Endothelial cell of umbilical vein (primary cell): Measurements from ENCODE around the gene VPS41. TPM values are rescaled to one million over a fixed set of nuclear protein-coding genes. Genes with fewer than 3 reads are reported as not detected.

Experiments used
- BruUV-seq: library from RNA; stranded (reverse); fragments of 400-500 nt; replicated peaks from 2 replicates; lab custom pipeline; 2021; lab: Mats Ljungman, UMichigan
- CTCF ChIA-PET: fragments of 300-600, 350-600 bp; sonication (Branson Sonifier 250); formaldehyde crosslinking; loops from one replicate; lab custom pipeline; 2021; ENCODE audit warnings: antibody characterized with exemption, inconsistent platforms; lab: Charles Lee
- POLR2A ChIA-PET: fragments of 300-600, 350-600 bp; sonication (Branson Sonifier 250); formaldehyde crosslinking; loops from one replicate; lab custom pipeline; 2021; ENCODE audit warnings: antibody characterized with exemption, inconsistent platforms; lab: Charles Lee
- DNase-seq: peaks from one replicate; pipeline ENCODE4 v3.0.0-alpha.2; 2011; ENCODE audit warnings: low read depth, low spot score
- FAIRE-seq: peaks from 2 replicates; lab custom pipeline; 2011; peaks lifted over from hg19 to GRCh38; lab: Jason Lieb, UNC
- H2AFZ ChIP-seq: 2 replicates; pipeline ENCODE4 v1.6.0; 2012; ENCODE audit warnings: low read depth, low read length, control low read depth, inconsistent platforms
- H3K27ac ChIP-seq: 2 replicates; pipeline ENCODE4 v1.5.1; 2011; ENCODE audit warnings: low read depth, mild to moderate bottlenecking, control low read depth, low read length, moderate library complexity; ENCODE audit not compliant: insufficient read depth
- H3K27me3 ChIP-seq, 2 experiments: 2 replicates each; pipeline versions ENCODE4 v1.6.0 to v1.6.1; 2011; ENCODE audit warnings: low read length in 2 of 2, mixed read lengths in 1 of 2; ENCODE audit not compliant: control insufficient read depth in 2 of 2, insufficient read depth in 2 of 2
- H3K36me3 ChIP-seq, 2 experiments: 2 replicates in 1 of 2; 3 replicates in 1 of 2; pipeline ENCODE4 v1.5.1; 2011; ENCODE audit warnings: low read length in 2 of 2, mild to moderate bottlenecking in 1 of 2, moderate library complexity in 1 of 2; ENCODE audit not compliant: control insufficient read depth in 2 of 2, insufficient read depth in 2 of 2; ENCODE audit errors: extremely low read depth in 1 of 2
- H3K4me1 ChIP-seq: 3 replicates; pipeline ENCODE4 v1.5.1; 2011; ENCODE audit warnings: mild to moderate bottlenecking, low read length; ENCODE audit not compliant: control insufficient read depth, insufficient read depth; ENCODE audit errors: extremely low read depth
- H3K4me2 ChIP-seq: 2 replicates; pipeline ENCODE4 v1.6.1; 2011; ENCODE audit warnings: low read length, control low read depth, mixed read lengths; ENCODE audit not compliant: insufficient read depth
- H3K4me3 ChIP-seq, 3 experiments: fragments of 200-600 bp in 1 of 3; sonication (generic), shearing (Covaris generic) in 1 of 3; replicated peaks in 1 of 3; 2 replicates each; pipeline ENCODE4 v1.5.1; 2011 to 2016; ENCODE audit warnings: control low read depth in 3 of 3, low read length in 3 of 3, mild to moderate bottlenecking in 2 of 3, inconsistent platforms in 1 of 3, low read depth in 1 of 3, moderate library complexity in 1 of 3; ENCODE audit not compliant: insufficient read depth in 1 of 3
- H3K79me2 ChIP-seq: 2 replicates; pipeline ENCODE4 v1.6.0; 2012; ENCODE audit warnings: low read length, inconsistent platforms; ENCODE audit not compliant: control insufficient read depth, insufficient read depth
- H3K9ac ChIP-seq: replicated peaks from 2 replicates; pipeline ENCODE3; 2011; ENCODE audit warnings: low read length, control low read depth; ENCODE audit not compliant: insufficient read depth; ENCODE audit errors: extremely low read depth
- H3K9me1 ChIP-seq: replicated peaks from 3 replicates; pipeline ENCODE4 v1.6.0; 2011; ENCODE audit warnings: mild to moderate bottlenecking, low read length; ENCODE audit not compliant: control insufficient read depth, insufficient read depth; ENCODE audit errors: extremely low read depth
- H3K9me3 ChIP-seq: replicated peaks from 2 replicates; pipeline ENCODE4 v1.5.1; 2012; ENCODE audit warnings: low read length, inconsistent platforms; ENCODE audit not compliant: control insufficient read depth, insufficient read depth
- H4K20me1 ChIP-seq: replicated peaks from 2 replicates; pipeline ENCODE3; 2011; ENCODE audit warnings: mild to moderate bottlenecking, low read length; ENCODE audit not compliant: control insufficient read depth, insufficient read depth; ENCODE audit errors: extremely low read depth
- EZH2 ChIP-seq: IDR thresholded peaks from 2 replicates; pipeline ENCODE4 v1.6.1; 2012; ENCODE audit warnings: borderline replicate concordance, low read depth, mild to moderate bottlenecking, moderate library complexity, low read length, inconsistent platforms; ENCODE audit not compliant: severe bottlenecking
- FOS ChIP-seq: IDR thresholded peaks from 2 replicates; pipeline ENCODE4 v1.6.1; 2011; ENCODE audit warnings: mild to moderate bottlenecking, low read length, moderate library complexity, borderline replicate concordance; ENCODE audit not compliant: insufficient read depth
- GATA2 ChIP-seq: IDR thresholded peaks from 2 replicates; pipeline ENCODE4 v1.7.0; 2011; ENCODE audit warnings: low read depth, mild to moderate bottlenecking, moderate library complexity, mixed read lengths, low read length; ENCODE audit not compliant: insufficient read length, insufficient read depth
- JUN ChIP-seq: IDR thresholded peaks from 2 replicates; pipeline ENCODE4 v1.6.1; 2011; ENCODE audit warnings: borderline replicate concordance, low read depth; ENCODE audit not compliant: insufficient read length, insufficient read depth
- MYC ChIP-seq: IDR thresholded peaks from one replicate; pipeline ENCODE4 v1.6.1; 2011; ENCODE audit warnings: mild to moderate bottlenecking, low read depth, low read length
- POLR2A ChIP-seq: IDR thresholded peaks from 2 replicates; pipeline ENCODE4 v1.6.1; 2012; ENCODE audit warnings: low read depth, mild to moderate bottlenecking, control low read depth, low read length
- POLR2AphosphoS5 ChIP-seq: IDR thresholded peaks from 2 replicates; pipeline ENCODE4 v1.6.1; 2012; ENCODE audit warnings: low read depth, mild to moderate bottlenecking, control low read depth, low read length, moderate library complexity; ENCODE audit not compliant: insufficient read depth
- dilution Hi-C: fragments of 300-500 bp; cut with MboI; formaldehyde crosslinking; loops from one replicate; pipeline ENCODE4 v1.15.0; 2019; ENCODE audit warnings: low sequenced_read_pairs; ENCODE audit not compliant: extremely low pct_ligation_motif_present
- intact Hi-C: fragments of 100-400 bp; cut with micrococcal nuclease; formaldehyde crosslinking; loops from one replicate; pipeline ENCODE4 v1.10.0; 2022
- polyA plus RNA-seq, 4 experiments: library from polyadenylated mRNA; depleted of rRNA in 3 of 4; stranded (reverse) in 3 of 4; unstranded in 1 of 4; fragments of >200 nt; gene quantifications; 2 replicates each; pipeline versions ENCODE4 v1.2.1 to v1.2.3, GENCODE V29; 2011 to 2012; ENCODE audit warnings: missing spikeins in 1 of 4
- total RNA-seq: library from RNA; stranded (reverse); gene quantifications from 2 replicates; pipeline ENCODE4 v1.2.3, GENCODE V29; 2021
- TF ChIP-seq, protein P1 (sequence below): IDR thresholded peaks from 2 replicates; pipeline ENCODE4 v1.6.1; 2011; ENCODE audit not compliant: insufficient read depth, insufficient read length
- TF ChIP-seq, protein P2 (sequence below), 2 donors: IDR thresholded peaks; 1 replicate in 1 of 2; 2 replicates in 1 of 2; pipeline ENCODE4 v1.5.1; 2011; ENCODE audit warnings: low read length in 2 of 2, mild to moderate bottlenecking in 2 of 2, moderate library complexity in 2 of 2, control low read depth in 1 of 2, inconsistent platforms in 1 of 2, low read depth in 1 of 2; ENCODE audit not compliant: insufficient read depth in 1 of 2; ENCODE audit errors: extremely low read depth in 1 of 2

The VPS41 gene
- total and polyA plus RNA-seq, 2 donors (not counting 3 experiments of a cell fraction or from before 2014, with no cell fraction given) = 14.3 to 79.8 TPM

DNA sequence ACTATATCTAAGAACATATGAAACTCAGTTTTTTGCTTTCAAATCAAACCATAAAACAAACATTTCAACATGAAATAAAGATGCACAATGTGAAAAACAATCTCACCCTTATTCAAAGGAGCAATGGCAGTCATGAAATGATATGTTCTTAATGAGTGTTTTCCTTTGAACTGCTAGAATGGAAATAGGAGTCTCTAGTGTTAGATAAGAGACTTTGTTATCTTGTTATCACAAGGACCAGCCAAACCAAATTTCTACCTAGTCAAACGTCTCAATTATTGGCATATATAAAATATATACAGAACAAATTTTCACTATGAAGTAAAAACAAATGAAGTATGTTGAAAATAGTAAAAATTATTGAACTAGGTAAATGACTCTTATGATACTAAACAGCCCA, 1.2 kb downstream of the VPS41 start:
- no peaks in the 10 kb centered on the region for H3K79me2 ChIP-seq
- ChIA-PET POLR2A (no interaction called here), CTCF (no interaction called here)
- dilution Hi-C loops = no loop called here
- TF ChIP-seq GATA2 = no peak
- TF ChIP-seq MYC = no peak
- TF ChIP-seq, protein P1, sequence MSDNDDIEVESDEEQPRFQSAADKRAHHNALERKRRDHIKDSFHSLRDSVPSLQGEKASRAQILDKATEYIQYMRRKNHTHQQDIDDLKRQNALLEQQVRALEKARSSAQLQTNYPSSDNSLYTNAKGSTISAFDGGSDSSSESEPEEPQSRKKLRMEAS = no peak
- TF ChIP-seq POLR2A = no peak
- TF ChIP-seq POLR2AphosphoS5 = no peak
- TF ChIP-seq JUN = no peak
- TF ChIP-seq FOS = no peak
- TF ChIP-seq EZH2 = no peak
- TF ChIP-seq, protein P2, sequence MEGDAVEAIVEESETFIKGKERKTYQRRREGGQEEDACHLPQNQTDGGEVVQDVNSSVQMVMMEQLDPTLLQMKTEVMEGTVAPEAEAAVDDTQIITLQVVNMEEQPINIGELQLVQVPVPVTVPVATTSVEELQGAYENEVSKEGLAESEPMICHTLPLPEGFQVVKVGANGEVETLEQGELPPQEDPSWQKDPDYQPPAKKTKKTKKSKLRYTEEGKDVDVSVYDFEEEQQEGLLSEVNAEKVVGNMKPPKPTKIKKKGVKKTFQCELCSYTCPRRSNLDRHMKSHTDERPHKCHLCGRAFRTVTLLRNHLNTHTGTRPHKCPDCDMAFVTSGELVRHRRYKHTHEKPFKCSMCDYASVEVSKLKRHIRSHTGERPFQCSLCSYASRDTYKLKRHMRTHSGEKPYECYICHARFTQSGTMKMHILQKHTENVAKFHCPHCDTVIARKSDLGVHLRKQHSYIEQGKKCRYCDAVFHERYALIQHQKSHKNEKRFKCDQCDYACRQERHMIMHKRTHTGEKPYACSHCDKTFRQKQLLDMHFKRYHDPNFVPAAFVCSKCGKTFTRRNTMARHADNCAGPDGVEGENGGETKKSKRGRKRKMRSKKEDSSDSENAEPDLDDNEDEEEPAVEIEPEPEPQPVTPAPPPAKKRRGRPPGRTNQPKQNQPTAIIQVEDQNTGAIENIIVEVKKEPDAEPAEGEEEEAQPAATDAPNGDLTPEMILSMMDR (IDR thresholded peaks at IDR 0.05; ENCODE audit: extremely low read depth in 1 of 2, insufficient read depth in 1 of 2, low read depth in 1 of 2, low read length in 2 of 2) = no peak
- H3K27me3 ChIP-seq = peaks cover 0 to 1% of the 10 kb centered on the region in 2 experiments
- no peaks in the 10 kb centered on the region for H3K9me1 ChIP-seq
- H3K4me1 ChIP-seq = peaks cover 7% of the 10 kb centered on the region
- intact Hi-C loops = no loop called here
- TSS peak; percentile 23 for BruUV-seq
- no peaks in the 10 kb centered on the region for H3K9me3 ChIP-seq
- H4K20me1 ChIP-seq = no peaks in the 10 kb centered on the region
- DNase-seq (no peak), FAIRE-seq (no peak)
- H2AFZ ChIP-seq = no peak overlapping the region
- no peak overlapping the region for H3K27ac ChIP-seq
- H3K36me3 ChIP-seq = no peaks in the 10 kb centered on the region
- peak overlapping the region; percentile 91 for H3K4me2 ChIP-seq
- no peak overlapping the region for H3K4me3 ChIP-seq
- H3K9ac ChIP-seq = no peak overlapping the region
